ENCODE data around the gene ACP7.
A peak's percentile ranks its signal among the peaks of the same experiment; 100 is the strongest.

ACP7 gene

DNA sequence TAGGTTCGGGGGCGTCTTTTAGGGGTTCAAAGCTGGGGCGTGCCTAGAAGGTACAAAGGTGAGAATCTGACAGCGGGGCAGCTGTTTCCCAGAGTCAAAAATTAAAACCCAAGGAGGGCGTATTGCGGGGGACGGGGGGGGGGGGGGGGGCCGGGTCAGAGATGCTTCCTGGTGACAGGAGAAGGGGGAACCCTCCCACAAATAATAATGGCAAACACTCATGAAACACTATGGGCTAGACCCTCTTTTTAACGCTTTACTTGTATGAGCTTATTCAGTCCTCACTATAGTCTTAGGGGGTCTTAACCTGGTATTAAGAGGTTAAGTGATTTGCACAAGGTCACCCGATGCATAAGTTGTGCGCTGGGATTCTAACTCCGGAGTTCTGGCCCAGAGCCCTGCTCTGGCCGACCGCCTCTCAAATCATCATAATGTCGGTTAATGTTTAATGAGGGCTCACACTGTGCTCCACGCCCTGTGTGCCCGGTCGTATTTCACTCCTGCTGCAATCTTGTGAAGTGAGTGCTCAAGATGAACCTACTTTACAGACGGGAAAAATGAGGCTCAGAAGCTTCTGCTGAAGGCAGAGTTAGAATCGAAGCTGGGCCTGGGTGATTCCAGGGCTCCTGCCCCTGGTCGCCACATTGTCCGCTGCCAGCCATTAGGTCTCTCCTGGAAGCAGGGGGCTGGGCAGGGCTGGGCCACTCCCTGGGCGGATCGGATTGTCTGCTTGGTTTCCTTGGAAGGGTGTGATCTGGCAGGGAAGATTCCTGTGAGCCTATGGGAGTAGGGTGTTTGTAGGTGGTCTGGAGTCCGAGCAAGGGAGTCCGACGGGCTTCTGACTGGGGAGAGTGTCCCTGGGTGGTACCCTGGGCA, 42.4 kb downstream of the ACP7 start:
- H3K4me1 ChIP-seq (ENCODE audit: control insufficient read depth, low read depth, low read length), result peaks cover 4% of the 10 kb centered on the region
- H3K4me2 ChIP-seq (ENCODE audit: low read length), result peak overlapping the region; percentile 85
- no peaks in the 10 kb centered on the region for H3K36me3 ChIP-seq (ENCODE audit: control insufficient read depth, insufficient read depth, low read length)
- peak; percentile 45 for DNase-seq
- no peak overlapping the region for H4K8ac ChIP-seq (ENCODE audit: low read depth, low read length)
- H3K4ac ChIP-seq (ENCODE audit: low read depth, low read length), result no peak overlapping the region
- H3K27me3 ChIP-seq (ENCODE audit: insufficient read depth, low read length, poor library complexity), result no peaks in the 10 kb centered on the region
- H3K9ac ChIP-seq (ENCODE audit: low read length), result peak overlapping the region; percentile 80
- no peak overlapping the region for H3K27ac ChIP-seq (ENCODE audit: low read depth, low read length)
- WGBS (ENCODE audit: extremely low coverage, insufficient coverage, low lambda C conversion rate), result no CpG with 5 or more reads among the region's 27 CpGs
- H3K18ac ChIP-seq (ENCODE audit: low read length), result peak overlapping the region; percentile 51
- no peak overlapping the region for H2BK15ac ChIP-seq (replicated peaks; ENCODE audit: low read depth)
- H3K79me1 ChIP-seq (ENCODE audit: low read length), result peaks cover 31% of the 10 kb centered on the region
- peak overlapping the region; percentile 86 for H3K56ac ChIP-seq (ENCODE audit: low read length)
- no peak overlapping the region for H2BK5ac ChIP-seq (ENCODE audit: low read length)
- peak overlapping the region; percentile 66 for H3K4me3 ChIP-seq (ENCODE audit: low read length)
- no peak overlapping the region for H4K5ac ChIP-seq (ENCODE audit: low read length)
- H2BK120ac ChIP-seq (ENCODE audit: low read depth, low read length), result no peak overlapping the region
- peaks cover 50% of the 10 kb centered on the region for H3K79me2 ChIP-seq (ENCODE audit: control insufficient read depth, insufficient read depth, low read length)
- H3K23ac ChIP-seq (ENCODE audit: low read length), result no peak overlapping the region
- no peak overlapping the region for H2AK5ac ChIP-seq (ENCODE audit: low read length)

DNA sequence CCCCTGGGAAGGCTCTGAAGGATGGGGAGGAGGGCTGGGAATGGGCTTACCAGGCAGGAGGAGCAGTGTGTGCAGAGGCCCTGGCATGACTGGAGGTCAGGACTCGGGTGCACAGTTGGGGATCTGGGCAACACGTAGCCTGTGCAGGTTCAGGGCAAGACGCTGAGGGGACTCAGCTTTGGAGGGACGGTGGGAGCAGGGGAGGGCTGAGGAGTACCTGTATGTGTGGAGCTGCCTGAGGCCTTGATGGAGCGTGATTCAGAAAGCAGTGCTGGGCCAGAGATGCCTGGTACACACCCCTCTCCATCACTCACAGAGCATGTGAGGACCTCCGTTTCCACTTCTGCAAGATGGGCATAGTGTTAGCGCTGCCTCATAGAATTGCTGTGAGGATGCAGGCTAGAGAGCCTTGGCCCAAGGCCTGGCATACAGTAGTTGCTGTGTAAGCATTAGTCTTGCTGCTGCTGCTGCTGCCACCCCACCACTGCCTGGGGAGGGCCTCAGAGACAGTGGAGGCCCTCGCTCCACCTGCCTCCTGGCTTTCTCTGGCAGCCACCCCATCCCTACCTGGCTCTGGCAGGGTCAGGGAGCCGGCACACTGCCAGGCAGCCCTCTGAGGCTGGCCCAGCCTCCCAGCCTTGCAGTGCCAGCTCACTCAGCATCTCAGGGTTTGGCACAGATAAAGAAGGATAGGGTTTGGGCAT, 43.8 kb downstream of the ACP7 start:
- WGBS (ENCODE audit: extremely low coverage, insufficient coverage, low lambda C conversion rate), result no CpG with 5 or more reads among the region's 9 CpGs
- Histone ChIP-seq H3K4ac (ENCODE audit: low read depth, low read length) (no peak overlapping the region), H4K5ac (ENCODE audit: low read length) (no peak overlapping the region), H2AK5ac (ENCODE audit: low read length) (no peak overlapping the region), H3K9ac (ENCODE audit: low read length) (no peak overlapping the region), H2BK120ac (ENCODE audit: low read depth, low read length) (no peak overlapping the region), H3K36me3 (ENCODE audit: control insufficient read depth, insufficient read depth, low read length) (no peaks in the 10 kb centered on the region), H3K56ac (ENCODE audit: low read length) (no peak overlapping the region), H3K27ac (ENCODE audit: low read depth, low read length) (no peak overlapping the region), H3K23ac (ENCODE audit: low read length) (peak overlapping the region; percentile 89), H3K18ac (ENCODE audit: low read length) (no peak overlapping the region), H3K27me3 (ENCODE audit: insufficient read depth, low read length, poor library complexity) (no peaks in the 10 kb centered on the region), H3K4me1 (ENCODE audit: control insufficient read depth, low read depth, low read length) (peaks cover 9% of the 10 kb centered on the region), H3K4me2 (ENCODE audit: low read length) (no peak overlapping the region), H3K79me2 (ENCODE audit: control insufficient read depth, insufficient read depth, low read length) (peaks cover 62% of the 10 kb centered on the region), H3K79me1 (ENCODE audit: low read length) (peaks cover 41% of the 10 kb centered on the region), H4K8ac (ENCODE audit: low read depth, low read length) (no peak overlapping the region), H2BK5ac (ENCODE audit: low read length) (no peak overlapping the region), H3K4me3 (ENCODE audit: low read length) (no peak overlapping the region), H2BK15ac (replicated peaks; ENCODE audit: low read depth) (no peak overlapping the region)
- no peak for DNase-seq

DNA sequence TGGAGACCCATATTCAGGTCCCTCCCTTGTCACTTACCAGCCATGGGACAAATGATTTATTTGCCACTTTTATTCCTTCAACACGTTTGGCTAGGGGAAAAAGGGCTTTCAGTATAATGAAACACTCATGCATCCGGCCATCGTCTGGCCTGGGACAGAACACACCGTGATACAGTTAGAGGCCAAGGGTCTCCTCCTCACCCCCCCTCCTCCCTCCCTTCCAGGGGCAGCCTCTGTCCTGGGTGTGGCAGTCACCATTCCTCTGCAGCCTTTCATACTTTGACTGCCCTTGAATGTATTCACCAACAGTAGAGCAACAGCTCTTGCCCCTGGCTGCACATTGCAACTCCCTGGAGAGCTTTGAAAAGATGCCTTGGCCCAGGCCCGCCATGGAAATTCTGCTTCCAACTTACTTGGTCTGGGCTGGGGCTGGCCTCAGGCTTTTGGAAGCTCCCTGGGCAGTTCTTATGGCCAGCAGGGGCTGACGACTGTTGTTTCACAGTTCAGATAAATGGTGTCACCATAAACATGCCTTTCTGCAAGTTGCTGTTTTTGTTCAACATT, 44.4 kb downstream of the ACP7 start:
- no CpG with 5 or more reads among the region's 6 CpGs for WGBS (ENCODE audit: extremely low coverage, insufficient coverage, low lambda C conversion rate)
- Histone ChIP-seq H3K4me2 (ENCODE audit: low read length) (no peak overlapping the region), H3K18ac (ENCODE audit: low read length) (no peak overlapping the region), H3K79me2 (ENCODE audit: control insufficient read depth, insufficient read depth, low read length) (peaks cover 63% of the 10 kb centered on the region), H4K8ac (ENCODE audit: low read depth, low read length) (no peak overlapping the region), H3K4me1 (ENCODE audit: control insufficient read depth, low read depth, low read length) (peaks cover 13% of the 10 kb centered on the region), H3K4me3 (ENCODE audit: low read length) (no peak overlapping the region), H3K9ac (ENCODE audit: low read length) (no peak overlapping the region), H2AK5ac (ENCODE audit: low read length) (no peak overlapping the region), H2BK5ac (ENCODE audit: low read length) (no peak overlapping the region), H3K27me3 (ENCODE audit: insufficient read depth, low read length, poor library complexity) (no peaks in the 10 kb centered on the region), H3K23ac (ENCODE audit: low read length) (no peak overlapping the region), H2BK15ac (replicated peaks; ENCODE audit: low read depth) (no peak overlapping the region), H2BK120ac (ENCODE audit: low read depth, low read length) (no peak overlapping the region), H3K27ac (ENCODE audit: low read depth, low read length) (no peak overlapping the region), H3K4ac (ENCODE audit: low read depth, low read length) (no peak overlapping the region), H3K79me1 (ENCODE audit: low read length) (peaks cover 41% of the 10 kb centered on the region), H4K5ac (ENCODE audit: low read length) (no peak overlapping the region), H3K36me3 (ENCODE audit: control insufficient read depth, insufficient read depth, low read length) (no peaks in the 10 kb centered on the region), H3K56ac (ENCODE audit: low read length) (no peak overlapping the region)
- DNase-seq, result no peak

DNA sequence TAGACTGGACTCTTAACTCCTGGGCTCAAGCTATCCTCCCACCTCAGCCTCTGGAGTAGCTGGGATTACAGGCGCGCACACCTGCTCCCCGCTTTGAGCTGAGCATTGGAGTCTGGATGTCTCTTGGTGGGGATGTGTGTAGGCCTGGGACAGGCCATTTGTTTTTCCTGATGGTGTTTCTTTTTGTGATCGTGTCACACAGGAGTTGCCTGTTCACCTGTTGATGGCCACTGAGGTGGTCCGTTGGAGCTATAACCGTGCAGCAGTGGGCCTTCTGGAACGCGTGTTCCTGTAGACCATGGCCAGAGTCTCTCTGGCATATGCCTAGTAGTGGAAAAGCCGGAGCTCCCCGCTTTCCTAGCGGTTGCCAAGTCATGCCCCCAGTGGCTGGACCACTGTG, 44.9 kb downstream of the ACP7 start:
- no peak overlapping the region for H2BK120ac ChIP-seq (ENCODE audit: low read depth, low read length)
- H3K18ac ChIP-seq (ENCODE audit: low read length), result no peak overlapping the region
- no peak overlapping the region for H3K4ac ChIP-seq (ENCODE audit: low read depth, low read length)
- H3K23ac ChIP-seq (ENCODE audit: low read length), result no peak overlapping the region
- H3K4me3 ChIP-seq (ENCODE audit: low read length), result no peak overlapping the region
- H4K8ac ChIP-seq (ENCODE audit: low read depth, low read length), result no peak overlapping the region
- no peak overlapping the region for H3K4me2 ChIP-seq (ENCODE audit: low read length)
- DNase-seq, result no peak
- no peaks in the 10 kb centered on the region for H3K27me3 ChIP-seq (ENCODE audit: insufficient read depth, low read length, poor library complexity)
- no peak overlapping the region for H3K27ac ChIP-seq (ENCODE audit: low read depth, low read length)
- H3K79me2 ChIP-seq (ENCODE audit: control insufficient read depth, insufficient read depth, low read length), result peaks cover 67% of the 10 kb centered on the region
- no peak overlapping the region for H2BK5ac ChIP-seq (ENCODE audit: low read length)
- no peak overlapping the region for H2AK5ac ChIP-seq (ENCODE audit: low read length)
- H3K4me1 ChIP-seq (ENCODE audit: control insufficient read depth, low read depth, low read length), result peaks cover 13% of the 10 kb centered on the region
- no peak overlapping the region for H4K5ac ChIP-seq (ENCODE audit: low read length)
- H3K79me1 ChIP-seq (ENCODE audit: low read length), result peaks cover 44% of the 10 kb centered on the region
- no peak overlapping the region for H3K56ac ChIP-seq (ENCODE audit: low read length)
- no peak overlapping the region for H2BK15ac ChIP-seq (replicated peaks; ENCODE audit: low read depth)
- H3K36me3 ChIP-seq (ENCODE audit: control insufficient read depth, insufficient read depth, low read length), result no peaks in the 10 kb centered on the region
- no CpG with 5 or more reads among the region's 11 CpGs for WGBS (ENCODE audit: extremely low coverage, insufficient coverage, low lambda C conversion rate)
- H3K9ac ChIP-seq (ENCODE audit: low read length), result no peak overlapping the region

DNA sequence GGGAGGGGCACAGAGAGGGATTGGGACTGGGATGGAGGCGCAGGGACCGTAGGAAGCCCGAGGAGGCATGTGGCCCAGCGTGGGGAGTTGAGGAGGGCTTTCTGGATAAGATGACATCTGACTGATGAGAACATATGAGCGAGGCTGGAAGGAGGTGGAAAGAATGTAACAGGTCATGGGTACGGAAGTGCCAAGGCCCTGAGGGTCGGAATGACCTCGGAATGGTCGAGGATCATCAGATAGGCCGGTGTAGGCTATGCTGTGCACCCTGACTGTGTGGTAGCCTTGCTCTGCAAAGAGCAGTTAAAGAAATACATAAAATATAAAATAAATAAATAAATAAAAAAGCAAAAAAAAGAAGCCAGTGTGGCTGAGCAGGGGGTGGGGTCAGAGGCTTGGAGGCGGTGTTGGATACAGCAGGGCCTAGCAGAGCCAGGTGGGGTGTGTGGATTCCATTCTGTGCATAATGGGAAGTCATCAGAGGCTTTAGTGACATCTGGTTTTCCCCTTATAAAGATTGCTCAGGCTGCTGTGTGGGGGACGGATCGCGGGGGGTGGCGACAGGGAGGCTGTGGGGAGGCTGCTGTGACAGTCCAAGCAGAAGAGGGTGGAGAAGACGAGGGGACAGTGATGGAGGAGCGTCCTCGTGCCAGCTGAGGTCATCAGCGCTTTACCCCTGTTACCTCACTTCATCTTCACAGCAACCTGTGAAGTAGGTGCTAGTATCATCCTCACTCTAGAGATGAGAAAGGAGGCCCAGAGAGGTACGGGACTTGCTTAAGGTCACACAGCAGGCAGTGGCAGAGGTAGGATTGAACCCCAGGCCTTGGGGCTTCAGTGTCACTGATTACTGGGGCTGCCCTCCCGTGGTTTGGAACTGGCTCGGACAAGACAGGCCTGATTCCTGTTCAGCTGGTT, 46.4 kb downstream of the ACP7 start:
- Histone ChIP-seq H3K4me3 (ENCODE audit: low read length) (no peak overlapping the region), H3K27me3 (ENCODE audit: insufficient read depth, low read length, poor library complexity) (no peaks in the 10 kb centered on the region), H2BK5ac (ENCODE audit: low read length) (no peak overlapping the region), H3K4me1 (ENCODE audit: control insufficient read depth, low read depth, low read length) (peaks cover 13% of the 10 kb centered on the region), H2AK5ac (ENCODE audit: low read length) (no peak overlapping the region), H3K79me1 (ENCODE audit: low read length) (peaks cover 47% of the 10 kb centered on the region), H3K79me2 (ENCODE audit: control insufficient read depth, insufficient read depth, low read length) (peaks cover 70% of the 10 kb centered on the region), H3K23ac (ENCODE audit: low read length) (no peak overlapping the region), H3K18ac (ENCODE audit: low read length) (no peak overlapping the region), H2BK120ac (ENCODE audit: low read depth, low read length) (no peak overlapping the region), H3K9ac (ENCODE audit: low read length) (no peak overlapping the region), H3K4ac (ENCODE audit: low read depth, low read length) (no peak overlapping the region), H3K36me3 (ENCODE audit: control insufficient read depth, insufficient read depth, low read length) (no peaks in the 10 kb centered on the region), H4K5ac (ENCODE audit: low read length) (no peak overlapping the region), H3K4me2 (ENCODE audit: low read length) (no peak overlapping the region), H2BK15ac (replicated peaks; ENCODE audit: low read depth) (no peak overlapping the region), H3K56ac (ENCODE audit: low read length) (peak overlapping the region; percentile 17), H4K8ac (ENCODE audit: low read depth, low read length) (no peak overlapping the region), H3K27ac (ENCODE audit: low read depth, low read length) (no peak overlapping the region)
- no peak for DNase-seq
- no CpG with 5 or more reads among the region's 22 CpGs for WGBS (ENCODE audit: extremely low coverage, insufficient coverage, low lambda C conversion rate)
